ENCODE data around the gene TCTN1.

The TCTN1 gene

GRCh38 chr12:110679201-110679600 lies 65.3 kb downstream of the TCTN1 start:
- H3K27ac ChIP-seq: no peak overlapping the region
- intact Hi-C loops (cut with DNase I; ENCODE audit: low total_unique reads): no loop called here
- DNase-seq: no peak
- H3K36me3 ChIP-seq: no peaks in the 10 kb centered on the region
- H3K4me3 ChIP-seq: no peak overlapping the region
- H3K9me3 ChIP-seq: no peaks in the 10 kb centered on the region
- H3K4me1 ChIP-seq: peaks cover 0 to 3% (median 0%) of the 10 kb centered on the region in 4 donors
- no peaks in the 10 kb centered on the region for H3K27me3 ChIP-seq
- no peak for TF ChIP-seq CTCF (IDR thresholded peaks at IDR 0.05)

- DNase-seq: no peak
- no peak overlapping the region for H3K27ac ChIP-seq
- H3K4me1 ChIP-seq: peaks cover 0 to 3% (median 0%) of the 10 kb centered on the region in 4 donors
- no peaks in the 10 kb centered on the region for H3K36me3 ChIP-seq
- no peak overlapping the region for H3K4me3 ChIP-seq
- TF ChIP-seq CTCF (IDR thresholded peaks at IDR 0.05): no peak
- no peaks in the 10 kb centered on the region for H3K27me3 ChIP-seq
- H3K9me3 ChIP-seq: no peaks in the 10 kb centered on the region
- intact Hi-C loops (cut with DNase I; ENCODE audit: low total_unique reads): no loop called here
Measured at GRCh38 chr12:110680032-110680431, 66.1 kb downstream of the TCTN1 start.

GRCh38 chr12:110683888-110684287 lies 70.0 kb downstream of the TCTN1 start:
- Histone ChIP-seq H3K36me3 (no peaks in the 10 kb centered on the region), H3K4me3 (no peak overlapping the region), H3K27ac (no peak overlapping the region), H3K9me3 (no peaks in the 10 kb centered on the region), H3K27me3 (no peaks in the 10 kb centered on the region), H3K4me1 (peaks cover 0 to 12% (median 9%) of the 10 kb centered on the region in 4 donors)
- DNase-seq: no peak
- intact Hi-C loops (cut with DNase I; ENCODE audit: low total_unique reads): no loop called here
- TF ChIP-seq CTCF (IDR thresholded peaks at IDR 0.05): no peak

GRCh38 chr12:110684312-110684836 lies 70.4 kb downstream of the TCTN1 start:
- Histone ChIP-seq H3K9me3 (no peaks in the 10 kb centered on the region), H3K27ac (no peak overlapping the region), H3K27me3 (no peaks in the 10 kb centered on the region), H3K4me1 (peaks cover 0 to 16% (median 10%) of the 10 kb centered on the region in 4 donors), H3K4me3 (no peak overlapping the region), H3K36me3 (no peaks in the 10 kb centered on the region)
- no peak for TF ChIP-seq CTCF (IDR thresholded peaks at IDR 0.05)
- no peak for DNase-seq
- intact Hi-C loops (cut with DNase I; ENCODE audit: low total_unique reads): no loop called here

GRCh38 chr12:110686294-110686903 lies 72.5 kb downstream of the TCTN1 start:
- Histone ChIP-seq H3K27me3 (no peaks in the 10 kb centered on the region), H3K9me3 (no peaks in the 10 kb centered on the region), H3K36me3 (no peaks in the 10 kb centered on the region), H3K27ac (no peak overlapping the region), H3K4me1 (peaks cover 0 to 24% (median 14%) of the 10 kb centered on the region in 4 donors), H3K4me3 (no peak overlapping the region)
- TF ChIP-seq CTCF (IDR thresholded peaks at IDR 0.05): no peak
- DNase-seq: no peak
- intact Hi-C loops (cut with DNase I; ENCODE audit: low total_unique reads): no loop called here
